ENCODE data around the gene ATAD3A.

Gene ATAD3A

GRCh38 chr1:1528301-1529267 is 16.6 kb downstream of the ATAD3A start:
- no peak for TF ChIP-seq TOX (CRISPR knock-in tag; IDR thresholded peaks at IDR 0.05; ENCODE audit: borderline replicate concordance)
- TF ChIP-seq PPARA (CRISPR knock-in tag; IDR thresholded peaks at IDR 0.05; ENCODE audit: borderline replicate concordance) = no peak
- TF ChIP-seq, protein P1, sequence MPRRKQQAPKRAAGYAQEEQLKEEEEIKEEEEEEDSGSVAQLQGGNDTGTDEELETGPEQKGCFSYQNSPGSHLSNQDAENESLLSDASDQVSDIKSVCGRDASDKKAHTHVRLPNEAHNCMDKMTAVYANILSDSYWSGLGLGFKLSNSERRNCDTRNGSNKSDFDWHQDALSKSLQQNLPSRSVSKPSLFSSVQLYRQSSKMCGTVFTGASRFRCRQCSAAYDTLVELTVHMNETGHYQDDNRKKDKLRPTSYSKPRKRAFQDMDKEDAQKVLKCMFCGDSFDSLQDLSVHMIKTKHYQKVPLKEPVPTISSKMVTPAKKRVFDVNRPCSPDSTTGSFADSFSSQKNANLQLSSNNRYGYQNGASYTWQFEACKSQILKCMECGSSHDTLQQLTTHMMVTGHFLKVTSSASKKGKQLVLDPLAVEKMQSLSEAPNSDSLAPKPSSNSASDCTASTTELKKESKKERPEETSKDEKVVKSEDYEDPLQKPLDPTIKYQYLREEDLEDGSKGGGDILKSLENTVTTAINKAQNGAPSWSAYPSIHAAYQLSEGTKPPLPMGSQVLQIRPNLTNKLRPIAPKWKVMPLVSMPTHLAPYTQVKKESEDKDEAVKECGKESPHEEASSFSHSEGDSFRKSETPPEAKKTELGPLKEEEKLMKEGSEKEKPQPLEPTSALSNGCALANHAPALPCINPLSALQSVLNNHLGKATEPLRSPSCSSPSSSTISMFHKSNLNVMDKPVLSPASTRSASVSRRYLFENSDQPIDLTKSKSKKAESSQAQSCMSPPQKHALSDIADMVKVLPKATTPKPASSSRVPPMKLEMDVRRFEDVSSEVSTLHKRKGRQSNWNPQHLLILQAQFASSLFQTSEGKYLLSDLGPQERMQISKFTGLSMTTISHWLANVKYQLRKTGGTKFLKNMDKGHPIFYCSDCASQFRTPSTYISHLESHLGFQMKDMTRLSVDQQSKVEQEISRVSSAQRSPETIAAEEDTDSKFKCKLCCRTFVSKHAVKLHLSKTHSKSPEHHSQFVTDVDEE (CRISPR knock-in tag; IDR thresholded peaks at IDR 0.05) = no peak
- TF ChIP-seq GLIS3 (CRISPR knock-in tag; IDR thresholded peaks at IDR 0.05) = no peak
- no peak for TF ChIP-seq ESRRG (CRISPR knock-in tag; IDR thresholded peaks at IDR 0.05)
- TF ChIP-seq, protein P2, sequence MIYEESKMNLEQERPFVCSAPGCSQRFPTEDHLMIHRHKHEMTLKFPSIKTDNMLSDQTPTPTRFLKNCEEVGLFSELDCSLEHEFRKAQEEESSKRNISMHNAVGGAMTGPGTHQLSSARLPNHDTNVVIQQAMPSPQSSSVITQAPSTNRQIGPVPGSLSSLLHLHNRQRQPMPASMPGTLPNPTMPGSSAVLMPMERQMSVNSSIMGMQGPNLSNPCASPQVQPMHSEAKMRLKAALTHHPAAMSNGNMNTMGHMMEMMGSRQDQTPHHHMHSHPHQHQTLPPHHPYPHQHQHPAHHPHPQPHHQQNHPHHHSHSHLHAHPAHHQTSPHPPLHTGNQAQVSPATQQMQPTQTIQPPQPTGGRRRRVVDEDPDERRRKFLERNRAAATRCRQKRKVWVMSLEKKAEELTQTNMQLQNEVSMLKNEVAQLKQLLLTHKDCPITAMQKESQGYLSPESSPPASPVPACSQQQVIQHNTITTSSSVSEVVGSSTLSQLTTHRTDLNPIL (CRISPR knock-in tag; IDR thresholded peaks at IDR 0.05; ENCODE audit: low read depth) = no peak
- no peak for TF ChIP-seq BACH2 (CRISPR knock-in tag; IDR thresholded peaks at IDR 0.05; ENCODE audit: borderline replicate concordance)
- TF ChIP-seq ZFP3 (CRISPR knock-in tag; IDR thresholded peaks at IDR 0.05) = no peak
- no peak for TF ChIP-seq SNAI2 (CRISPR knock-in tag; IDR thresholded peaks at IDR 0.05)
- TF ChIP-seq ISL1 (CRISPR knock-in tag; IDR thresholded peaks at IDR 0.05) = no peak
- TF ChIP-seq ARNTL (CRISPR knock-in tag; IDR thresholded peaks at IDR 0.05; ENCODE audit: borderline replicate concordance, low read depth) = no peak
- TF ChIP-seq, protein P3, sequence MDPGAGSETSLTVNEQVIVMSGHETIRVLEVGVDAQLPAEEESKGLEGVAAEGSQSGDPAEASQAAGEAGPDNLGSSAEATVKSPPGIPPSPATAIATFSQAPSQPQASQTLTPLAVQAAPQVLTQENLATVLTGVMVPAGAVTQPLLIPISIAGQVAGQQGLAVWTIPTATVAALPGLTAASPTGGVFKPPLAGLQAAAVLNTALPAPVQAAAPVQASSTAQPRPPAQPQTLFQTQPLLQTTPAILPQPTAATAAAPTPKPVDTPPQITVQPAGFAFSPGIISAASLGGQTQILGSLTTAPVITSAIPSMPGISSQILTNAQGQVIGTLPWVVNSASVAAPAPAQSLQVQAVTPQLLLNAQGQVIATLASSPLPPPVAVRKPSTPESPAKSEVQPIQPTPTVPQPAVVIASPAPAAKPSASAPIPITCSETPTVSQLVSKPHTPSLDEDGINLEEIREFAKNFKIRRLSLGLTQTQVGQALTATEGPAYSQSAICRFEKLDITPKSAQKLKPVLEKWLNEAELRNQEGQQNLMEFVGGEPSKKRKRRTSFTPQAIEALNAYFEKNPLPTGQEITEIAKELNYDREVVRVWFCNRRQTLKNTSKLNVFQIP (CRISPR knock-in tag; IDR thresholded peaks at IDR 0.05; ENCODE audit: borderline replicate concordance, low read depth) = no peak
- TF ChIP-seq TCF4 (CRISPR knock-in tag; IDR thresholded peaks at IDR 0.05; ENCODE audit: borderline replicate concordance) = no peak
- TF ChIP-seq ZNF8 (CRISPR knock-in tag; IDR thresholded peaks at IDR 0.05) = no peak
- TF ChIP-seq RARB (CRISPR knock-in tag; IDR thresholded peaks at IDR 0.05) = no peak
- TF ChIP-seq ZNF70 (CRISPR knock-in tag; IDR thresholded peaks at IDR 0.05) = no peak
- TF ChIP-seq, protein P4, sequence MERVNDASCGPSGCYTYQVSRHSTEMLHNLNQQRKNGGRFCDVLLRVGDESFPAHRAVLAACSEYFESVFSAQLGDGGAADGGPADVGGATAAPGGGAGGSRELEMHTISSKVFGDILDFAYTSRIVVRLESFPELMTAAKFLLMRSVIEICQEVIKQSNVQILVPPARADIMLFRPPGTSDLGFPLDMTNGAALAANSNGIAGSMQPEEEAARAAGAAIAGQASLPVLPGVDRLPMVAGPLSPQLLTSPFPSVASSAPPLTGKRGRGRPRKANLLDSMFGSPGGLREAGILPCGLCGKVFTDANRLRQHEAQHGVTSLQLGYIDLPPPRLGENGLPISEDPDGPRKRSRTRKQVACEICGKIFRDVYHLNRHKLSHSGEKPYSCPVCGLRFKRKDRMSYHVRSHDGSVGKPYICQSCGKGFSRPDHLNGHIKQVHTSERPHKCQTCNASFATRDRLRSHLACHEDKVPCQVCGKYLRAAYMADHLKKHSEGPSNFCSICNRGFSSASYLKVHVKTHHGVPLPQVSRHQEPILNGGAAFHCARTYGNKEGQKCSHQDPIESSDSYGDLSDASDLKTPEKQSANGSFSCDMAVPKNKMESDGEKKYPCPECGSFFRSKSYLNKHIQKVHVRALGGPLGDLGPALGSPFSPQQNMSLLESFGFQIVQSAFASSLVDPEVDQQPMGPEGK (CRISPR knock-in tag; IDR thresholded peaks at IDR 0.05; ENCODE audit: borderline replicate concordance) = no peak
- no peak for TF ChIP-seq CSRNP3 (CRISPR knock-in tag; IDR thresholded peaks at IDR 0.05)
- no peak for TF ChIP-seq CSDC2 (CRISPR knock-in tag; IDR thresholded peaks at IDR 0.05)
- no peak for ATAC-seq

DNA sequence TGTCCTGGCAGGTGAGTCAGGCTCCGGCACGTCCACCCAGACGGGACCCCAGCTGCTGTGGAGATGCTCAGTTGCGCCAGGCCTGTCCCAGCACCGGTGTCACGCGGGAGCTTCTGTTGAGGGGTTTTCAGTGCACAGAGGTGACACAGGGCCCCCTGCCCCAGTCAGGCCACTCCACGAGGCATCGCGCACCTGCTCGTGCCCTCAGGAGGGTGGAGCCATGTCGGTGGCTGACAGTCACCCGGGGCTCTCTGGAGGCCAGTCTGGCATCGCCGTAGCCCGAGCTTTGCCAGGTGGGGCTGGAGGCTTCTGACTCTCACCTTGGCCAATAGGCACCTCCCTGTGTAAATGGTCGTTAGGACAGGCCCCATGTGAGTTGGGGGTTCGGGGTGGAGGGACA is 17.4 kb downstream of the ATAD3A start:
- ATAC-seq = no peak
- TF ChIP-seq GLIS3 (CRISPR knock-in tag; IDR thresholded peaks at IDR 0.05) (no peak), OSR1 (CRISPR knock-in tag; IDR thresholded peaks at IDR 0.05) (no peak), CSDC2 (CRISPR knock-in tag; IDR thresholded peaks at IDR 0.05) (no peak), ISL1 (CRISPR knock-in tag; IDR thresholded peaks at IDR 0.05) (no peak), ARNTL (CRISPR knock-in tag; IDR thresholded peaks at IDR 0.05; ENCODE audit: borderline replicate concordance, low read depth) (no peak), ZNF8 (CRISPR knock-in tag; IDR thresholded peaks at IDR 0.05) (no peak), SNAI2 (CRISPR knock-in tag; IDR thresholded peaks at IDR 0.05) (no peak), ZC3H10 (CRISPR knock-in tag; IDR thresholded peaks at IDR 0.05) (no peak), BACH2 (CRISPR knock-in tag; IDR thresholded peaks at IDR 0.05; ENCODE audit: borderline replicate concordance) (no peak), RARB (CRISPR knock-in tag; IDR thresholded peaks at IDR 0.05) (no peak), TCF4 (CRISPR knock-in tag; IDR thresholded peaks at IDR 0.05; ENCODE audit: borderline replicate concordance) (no peak), ZFP30 (CRISPR knock-in tag; IDR thresholded peaks at IDR 0.05) (no peak)
- TF ChIP-seq, protein P1 (CRISPR knock-in tag; IDR thresholded peaks at IDR 0.05) = no peak
- TF ChIP-seq, protein P4 (CRISPR knock-in tag; IDR thresholded peaks at IDR 0.05; ENCODE audit: borderline replicate concordance) = no peak
- TF ChIP-seq, protein P2 (CRISPR knock-in tag; IDR thresholded peaks at IDR 0.05; ENCODE audit: low read depth) = no peak
